HG03045 (cell line): Measurements from ENCODE around the gene PRPSAP1.

Source experiments
- ATAC-seq: cut with Tn5 transposase; IDR thresholded peaks from one replicate; pipeline ENCODE4 v1.9.1; 2021; ENCODE audit warnings: mild to moderate bottlenecking, moderate library complexity; ENCODE audit not compliant: unreplicated experiment

PRPSAP1 gene, protein sequence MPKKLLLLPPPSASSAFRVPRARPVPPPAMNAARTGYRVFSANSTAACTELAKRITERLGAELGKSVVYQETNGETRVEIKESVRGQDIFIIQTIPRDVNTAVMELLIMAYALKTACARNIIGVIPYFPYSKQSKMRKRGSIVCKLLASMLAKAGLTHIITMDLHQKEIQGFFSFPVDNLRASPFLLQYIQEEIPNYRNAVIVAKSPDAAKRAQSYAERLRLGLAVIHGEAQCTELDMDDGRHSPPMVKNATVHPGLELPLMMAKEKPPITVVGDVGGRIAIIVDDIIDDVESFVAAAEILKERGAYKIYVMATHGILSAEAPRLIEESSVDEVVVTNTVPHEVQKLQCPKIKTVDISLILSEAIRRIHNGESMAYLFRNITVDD

DNA sequence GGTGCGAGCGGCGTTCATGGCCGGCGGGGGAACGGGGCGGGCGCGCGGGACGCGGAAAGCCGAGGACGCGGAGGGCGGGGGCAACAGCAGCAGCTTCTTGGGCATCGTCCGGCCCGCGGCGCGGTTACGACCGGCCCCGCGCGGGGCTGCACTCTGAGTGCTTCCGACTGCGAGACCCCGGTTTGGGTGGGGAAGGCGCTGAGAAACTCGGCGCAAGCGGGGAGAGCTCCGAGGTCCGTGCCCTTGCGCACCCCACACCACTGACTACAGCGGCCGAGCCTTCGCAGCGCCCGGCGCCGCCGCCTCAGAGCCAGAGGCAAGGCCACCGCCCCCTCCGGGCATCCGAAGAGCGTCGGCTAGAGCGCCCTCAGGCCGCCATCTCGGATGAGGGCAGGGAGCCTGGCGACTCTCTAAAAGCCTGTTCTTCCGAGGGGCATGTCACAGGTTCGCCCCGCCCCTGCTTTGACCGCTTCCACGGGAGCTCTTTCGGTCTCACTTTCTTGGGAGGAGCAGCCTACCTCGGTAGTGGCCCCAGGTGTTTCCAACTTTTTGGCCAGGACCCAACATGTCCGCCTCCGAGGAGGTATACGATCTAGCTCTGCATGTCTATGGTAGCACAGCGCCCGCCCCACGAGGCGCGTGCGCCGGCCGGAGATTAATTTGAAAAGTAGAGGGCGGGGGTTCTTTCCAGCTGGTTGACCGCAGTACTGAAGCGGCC, at the start of gene PRPSAP1:
Gene PRPSAP1 (minus strand): TSS at position 318 of the 718 bp plus-strand sequence. CDS start 213 bp downstream, at position 105.
- peak; percentile 89 for ATAC-seq

DNA sequence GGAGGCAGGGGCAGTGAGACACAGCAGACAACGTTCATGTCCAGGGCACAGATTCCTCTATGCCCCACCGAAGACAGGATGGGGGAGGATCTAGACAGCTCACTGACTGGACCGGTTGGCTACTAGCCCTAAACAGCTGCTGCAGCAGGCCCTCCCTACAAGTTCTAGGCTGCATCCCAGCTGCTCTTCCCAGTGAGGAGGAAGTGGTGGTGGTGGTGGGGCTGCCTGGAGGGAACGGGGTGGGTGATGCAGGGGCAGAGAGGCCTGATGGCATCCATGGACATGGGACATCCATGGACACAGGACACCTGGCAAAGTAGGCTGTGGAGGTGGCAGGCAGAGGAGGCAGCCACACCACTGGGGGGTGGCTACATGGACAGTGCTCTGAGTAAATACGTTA, 49.0 kb upstream of the PRPSAP1 start:
- ATAC-seq: no peak

DNA sequence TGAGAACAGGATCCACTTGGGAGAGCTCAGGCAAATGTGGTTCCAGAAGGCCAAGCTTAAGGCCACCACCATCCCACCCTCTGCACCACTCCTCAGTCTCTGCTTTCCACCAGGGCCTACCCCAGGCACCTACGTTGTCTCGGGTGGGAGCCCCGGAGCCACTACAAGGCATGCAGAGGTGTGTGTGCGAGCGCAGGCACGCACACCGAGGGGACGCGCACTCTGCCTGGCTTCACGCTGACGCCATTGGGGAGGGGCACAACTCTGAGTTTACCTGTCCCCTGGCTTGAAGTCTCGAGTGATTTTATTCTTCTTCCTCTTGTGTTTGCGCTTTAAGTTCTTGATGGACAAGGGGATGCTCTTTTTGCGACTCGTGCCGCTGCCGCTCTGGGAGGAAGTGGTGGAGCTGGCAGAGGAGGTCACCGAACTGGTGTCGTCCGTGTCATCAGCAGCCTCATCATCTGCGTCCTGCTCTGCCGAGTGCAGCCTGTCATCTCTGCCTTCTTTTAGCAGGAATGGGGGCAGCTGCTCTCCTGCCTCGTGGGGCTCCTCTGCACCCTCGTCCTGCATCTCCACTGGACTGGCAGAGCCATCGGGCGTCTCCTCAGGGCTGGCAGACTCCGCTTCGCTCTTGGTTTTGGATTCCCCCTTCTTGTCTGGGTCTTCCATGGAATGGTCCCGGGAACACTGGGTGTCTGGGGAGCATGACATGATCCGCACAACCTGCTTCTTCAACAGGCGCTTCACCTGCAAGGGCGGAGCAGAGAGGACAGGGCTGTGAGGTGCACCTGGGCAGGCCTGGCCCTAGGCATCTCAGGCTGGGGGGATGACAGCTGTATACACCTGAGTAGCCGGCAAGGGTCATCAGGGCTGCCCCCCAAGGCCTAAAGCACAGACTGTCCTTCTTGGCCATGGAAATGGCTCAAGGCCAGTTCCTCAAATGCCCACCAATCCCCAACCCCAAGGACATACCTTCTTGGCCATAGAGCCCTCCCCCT, 45.8 kb upstream of the PRPSAP1 start:
- ATAC-seq: no peak

DNA sequence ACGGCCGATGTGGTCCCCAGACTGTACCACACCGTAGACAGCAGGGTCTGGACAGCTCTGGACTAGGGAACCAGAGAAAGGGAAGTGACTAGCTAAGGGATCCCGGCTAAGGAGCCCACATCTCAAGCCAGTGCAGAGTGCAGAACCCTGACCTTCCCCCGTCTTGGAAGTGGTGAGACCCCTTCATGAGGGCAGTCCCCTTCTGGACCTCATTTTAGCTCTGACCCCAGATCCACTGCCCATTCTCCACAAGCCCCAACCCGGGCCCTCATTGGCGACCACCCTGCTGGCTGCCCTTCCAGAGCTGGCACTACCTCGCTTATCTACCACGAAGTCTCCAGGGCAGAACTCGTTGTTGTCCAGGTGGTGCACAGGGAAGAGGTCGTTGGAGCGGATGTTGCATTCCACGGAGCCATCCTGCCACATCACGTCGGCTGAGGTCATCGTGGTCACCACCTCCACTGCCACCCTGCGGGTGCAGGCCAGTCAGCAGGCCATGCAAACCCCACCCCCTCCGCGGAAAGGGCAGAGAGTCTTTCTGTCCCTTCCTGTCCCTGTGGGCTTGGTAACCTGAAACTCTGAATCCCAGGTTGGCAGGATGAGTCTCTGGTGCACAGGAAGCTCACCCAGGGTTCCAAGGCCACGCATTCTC, 44.9 kb upstream of the PRPSAP1 start:
- ATAC-seq: no peak

DNA sequence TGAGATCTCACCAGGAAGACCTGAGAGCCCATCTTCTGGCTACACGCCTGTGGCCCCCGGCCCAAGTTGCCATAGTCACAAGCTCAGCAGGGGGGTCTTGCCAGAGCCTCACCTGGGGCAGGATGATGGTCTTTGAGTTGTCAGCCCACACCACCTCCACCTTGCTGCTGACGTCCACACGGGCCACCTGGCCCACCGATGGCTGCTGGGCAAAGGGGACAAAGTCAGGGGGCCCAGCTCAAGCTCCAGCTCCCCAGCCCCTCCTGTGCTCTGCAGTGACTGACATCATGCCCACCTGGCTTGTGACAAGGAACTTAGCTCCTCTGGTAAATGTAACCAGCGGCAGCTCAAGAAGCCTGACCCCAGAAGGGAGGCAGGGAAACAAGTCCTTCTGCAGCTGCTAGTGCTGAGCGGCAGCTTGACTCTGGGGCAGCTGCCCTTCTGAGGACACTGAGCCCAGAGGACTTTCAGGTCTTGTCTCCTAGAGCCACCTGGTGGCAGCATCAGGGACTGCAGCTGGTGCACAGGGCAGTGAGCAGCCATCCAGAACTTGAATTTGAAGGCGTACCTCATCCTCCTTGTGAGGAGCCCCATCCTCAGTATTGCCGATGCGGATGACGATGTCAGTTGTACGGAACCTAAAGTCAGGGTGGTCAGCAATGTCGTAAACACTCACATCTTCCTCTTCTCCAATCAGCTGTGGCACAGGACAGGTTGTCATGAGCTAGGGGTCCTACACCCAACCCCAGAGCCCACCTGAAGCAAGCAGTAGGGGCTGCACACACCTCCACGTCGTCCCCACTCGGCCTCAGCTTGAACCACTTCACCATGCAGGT, 44.2 kb upstream of the PRPSAP1 start:
- no peak for ATAC-seq

DNA sequence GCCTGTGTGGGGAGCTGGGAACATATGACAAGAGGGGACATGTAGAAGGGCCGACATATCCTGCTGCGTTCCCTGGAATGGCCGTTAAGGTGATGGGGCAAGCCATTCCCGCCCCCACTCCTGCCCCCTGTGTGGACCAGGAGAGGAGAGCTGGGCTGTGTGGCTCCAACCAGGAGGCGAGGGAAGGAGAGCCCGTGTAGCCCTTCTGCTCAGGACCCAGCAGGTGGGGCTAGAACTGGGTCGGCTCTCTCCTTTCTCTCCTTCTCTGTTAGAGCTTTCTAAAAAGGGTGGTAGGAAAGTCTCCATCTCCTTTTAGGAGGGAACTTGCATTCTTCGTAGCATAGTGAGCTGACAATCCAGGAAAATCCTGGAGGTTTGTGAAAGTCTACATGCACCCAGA, 43.5 kb upstream of the PRPSAP1 start:
- ATAC-seq: no peak

DNA sequence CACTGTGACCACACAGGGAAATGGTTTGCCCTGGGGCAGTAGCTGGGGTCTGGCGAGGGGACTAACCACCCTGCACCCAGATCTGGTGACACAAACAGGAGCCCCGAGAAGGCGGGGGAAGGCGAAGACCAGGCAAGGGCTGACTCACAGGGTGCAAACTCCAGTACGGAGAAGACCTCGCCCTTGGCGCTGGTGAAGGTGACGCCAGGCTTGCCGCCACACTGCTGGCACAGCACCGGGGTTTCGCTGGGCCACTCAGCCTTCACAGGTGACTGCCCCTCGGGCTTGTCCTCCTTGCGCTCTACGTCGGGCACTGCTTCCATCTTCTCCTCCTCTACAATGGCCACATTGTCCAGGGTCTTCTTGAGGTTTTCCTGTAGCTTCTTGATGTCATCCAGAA, 42.3 kb upstream of the PRPSAP1 start:
- no peak for ATAC-seq

DNA sequence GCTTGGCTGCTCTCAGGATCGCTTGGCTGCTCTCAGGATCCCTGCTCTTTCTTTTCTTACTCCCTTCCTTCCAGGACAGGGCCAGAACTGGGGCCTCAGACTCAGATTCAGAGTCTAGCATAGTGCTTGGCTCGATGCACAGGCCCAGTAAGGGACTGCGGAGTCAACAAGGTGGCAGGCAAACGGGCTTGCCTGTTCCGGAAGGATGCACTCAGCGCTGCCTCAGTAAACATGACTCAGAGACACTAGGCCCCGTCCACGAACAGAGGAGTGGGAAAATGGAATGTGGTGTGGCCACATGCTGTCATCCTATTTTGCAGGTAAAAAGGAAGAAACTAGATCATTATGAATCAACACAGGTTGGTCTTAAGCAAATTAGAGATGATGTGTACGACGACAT, 40.5 kb upstream of the PRPSAP1 start:
- no peak for ATAC-seq

DNA sequence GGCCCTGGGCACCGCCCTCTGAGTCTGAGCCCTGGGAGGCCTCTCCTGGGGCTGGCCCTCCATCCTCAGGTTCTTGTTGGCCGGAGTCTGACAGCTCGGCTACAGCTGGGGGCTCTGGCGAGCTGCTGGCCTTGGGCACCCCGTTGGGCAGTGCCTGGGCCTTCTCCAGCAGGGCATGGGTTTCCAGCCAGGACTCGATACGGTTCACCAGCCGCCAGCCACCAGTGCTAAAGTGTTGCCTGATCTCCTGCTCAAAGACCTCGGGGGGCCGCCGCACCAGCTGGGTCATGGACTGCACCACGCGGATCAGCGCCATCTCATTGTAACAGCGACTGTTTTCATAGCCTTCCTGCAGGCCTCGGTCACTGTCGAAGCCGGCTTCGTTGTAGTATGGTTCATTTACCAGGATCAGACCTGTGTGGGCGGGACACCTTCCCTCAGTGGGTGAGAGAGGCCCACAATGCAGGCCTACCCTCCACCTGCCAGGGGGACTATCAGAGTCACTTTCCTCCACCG, 37.5 kb upstream of the PRPSAP1 start:
- no peak for ATAC-seq

DNA sequence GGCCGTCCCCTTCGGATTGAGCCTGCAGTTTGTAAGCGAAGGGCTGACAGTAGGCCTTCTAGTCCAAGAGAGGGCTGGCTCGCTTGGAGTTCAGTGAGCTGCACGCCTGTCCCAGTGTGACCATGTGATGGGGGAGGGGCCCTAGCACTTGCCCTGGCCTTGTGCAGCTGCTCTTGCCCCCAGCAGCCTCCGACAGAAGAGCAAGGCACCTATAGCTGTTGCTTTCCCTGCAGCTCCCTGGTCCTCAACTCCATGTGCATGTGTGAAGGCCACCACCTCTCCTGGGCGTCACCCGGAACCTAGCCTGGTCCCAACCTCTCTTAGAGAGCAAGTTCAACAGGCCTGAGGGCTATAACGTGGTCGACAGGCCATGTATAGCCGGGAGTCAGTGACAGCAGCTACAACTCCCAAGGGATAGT, 36.3 kb upstream of the PRPSAP1 start:
- ATAC-seq: no peak

DNA sequence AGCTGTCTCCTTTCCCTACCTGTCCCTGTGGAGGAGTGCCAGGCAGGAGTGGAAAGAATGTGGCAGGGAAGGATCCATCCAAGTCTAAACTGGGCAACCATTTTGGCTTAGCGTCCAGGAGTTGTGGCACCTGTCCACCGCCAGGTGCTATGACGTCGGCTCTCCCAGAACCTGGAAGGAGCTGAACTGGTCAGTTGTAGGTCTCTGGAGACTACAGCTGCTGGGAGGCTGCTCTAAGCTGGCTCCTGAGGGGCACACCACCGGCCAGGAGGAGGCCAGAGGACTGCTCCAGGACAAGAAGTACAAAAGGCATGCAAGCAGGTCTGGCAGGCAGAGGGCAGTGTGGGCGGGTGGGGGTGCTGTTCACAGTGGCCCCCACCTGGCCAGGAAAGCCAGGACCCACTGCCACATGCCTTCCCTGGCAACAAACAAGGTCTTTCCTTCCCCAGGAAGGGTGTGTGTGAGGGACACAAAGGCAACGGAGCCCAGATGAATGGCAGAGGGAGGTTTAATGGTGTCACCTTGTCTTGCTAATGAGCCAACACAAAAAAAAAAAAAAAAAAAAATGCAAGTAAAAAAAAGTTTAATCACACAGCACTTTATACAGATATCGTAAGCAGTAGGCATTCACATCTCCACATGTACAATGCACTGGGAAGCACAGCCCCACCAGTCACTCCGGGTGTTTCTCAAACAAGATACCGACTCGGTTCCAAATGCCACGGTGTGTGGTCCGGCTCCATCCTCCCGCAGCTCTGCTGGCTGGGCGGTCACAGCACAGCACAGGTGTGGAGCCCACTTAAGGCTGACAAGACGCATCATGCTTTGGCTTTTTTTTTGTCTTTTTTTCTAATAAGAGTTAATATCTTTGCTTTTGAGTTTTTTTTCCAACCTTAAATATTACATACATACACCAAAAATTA, 35.5 kb upstream of the PRPSAP1 start:
- ATAC-seq: no peak

DNA sequence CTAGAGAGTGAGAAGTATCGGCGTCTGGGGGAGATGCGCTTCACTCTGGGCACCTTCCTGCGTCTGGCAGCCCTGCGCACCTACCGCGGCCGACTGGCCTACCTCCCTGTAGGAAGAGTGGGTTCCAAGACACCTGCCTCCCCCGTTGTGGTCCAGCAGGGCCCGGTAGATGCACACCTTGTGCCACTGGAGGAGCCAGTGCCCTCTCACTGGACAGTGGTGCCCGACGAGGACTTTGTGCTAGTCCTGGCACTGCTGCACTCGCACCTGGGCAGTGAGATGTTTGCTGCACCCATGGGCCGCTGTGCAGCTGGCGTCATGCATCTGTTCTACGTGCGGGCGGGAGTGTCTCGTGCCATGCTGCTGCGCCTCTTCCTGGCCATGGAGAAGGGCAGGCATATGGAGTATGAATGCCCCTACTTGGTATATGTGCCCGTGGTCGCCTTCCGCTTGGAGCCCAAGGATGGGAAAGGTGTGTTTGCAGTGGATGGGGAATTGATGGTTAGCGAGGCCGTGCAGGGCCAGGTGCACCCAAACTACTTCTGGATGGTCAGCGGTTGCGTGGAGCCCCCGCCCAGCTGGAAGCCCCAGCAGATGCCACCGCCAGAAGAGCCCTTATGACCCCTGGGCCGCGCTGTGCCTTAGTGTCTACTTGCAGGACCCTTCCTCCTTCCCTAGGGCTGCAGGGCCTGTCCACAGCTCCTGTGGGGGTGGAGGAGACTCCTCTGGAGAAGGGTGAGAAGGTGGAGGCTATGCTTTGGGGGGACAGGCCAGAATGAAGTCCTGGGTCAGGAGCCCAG, 33.5 kb upstream of the PRPSAP1 start:
- ATAC-seq: no peak

DNA sequence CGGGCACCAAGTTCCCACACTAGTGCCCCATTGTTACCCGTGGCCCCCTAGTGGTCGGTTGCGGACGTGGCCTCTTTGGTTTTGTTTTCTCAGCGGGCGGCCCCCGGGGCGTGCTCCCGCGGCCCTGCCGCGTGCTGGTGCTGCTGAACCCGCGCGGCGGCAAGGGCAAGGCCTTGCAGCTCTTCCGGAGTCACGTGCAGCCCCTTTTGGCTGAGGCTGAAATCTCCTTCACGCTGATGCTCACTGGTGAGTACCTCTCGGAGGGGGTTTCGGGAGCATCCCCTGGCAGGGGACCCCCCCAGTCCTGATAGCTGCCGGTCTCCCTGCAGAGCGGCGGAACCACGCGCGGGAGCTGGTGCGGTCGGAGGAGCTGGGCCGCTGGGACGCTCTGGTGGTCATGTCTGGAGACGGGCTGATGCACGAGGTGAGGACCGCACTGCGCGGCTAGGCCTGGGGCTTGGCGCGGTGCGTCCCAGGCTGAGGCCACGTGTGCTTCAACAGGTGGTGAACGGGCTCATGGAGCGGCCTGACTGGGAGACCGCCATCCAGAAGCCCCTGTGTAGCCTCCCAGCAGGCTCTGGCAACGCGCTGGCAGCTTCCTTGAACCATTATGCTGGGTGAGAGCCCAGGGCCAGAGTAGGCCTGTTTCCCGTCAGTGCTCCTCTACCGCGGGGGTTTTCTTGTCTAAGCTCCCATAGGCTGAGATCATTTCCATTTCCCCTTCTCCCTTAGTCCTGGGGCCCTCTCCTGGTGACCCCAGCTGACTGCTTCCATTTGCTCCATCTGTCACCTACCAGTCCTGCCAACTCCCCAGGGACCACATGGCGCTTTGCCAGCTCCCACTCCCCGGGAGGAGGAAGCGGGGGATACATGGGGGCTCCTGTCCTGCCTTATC, 32.4 kb upstream of the PRPSAP1 start:
- no peak for ATAC-seq

DNA sequence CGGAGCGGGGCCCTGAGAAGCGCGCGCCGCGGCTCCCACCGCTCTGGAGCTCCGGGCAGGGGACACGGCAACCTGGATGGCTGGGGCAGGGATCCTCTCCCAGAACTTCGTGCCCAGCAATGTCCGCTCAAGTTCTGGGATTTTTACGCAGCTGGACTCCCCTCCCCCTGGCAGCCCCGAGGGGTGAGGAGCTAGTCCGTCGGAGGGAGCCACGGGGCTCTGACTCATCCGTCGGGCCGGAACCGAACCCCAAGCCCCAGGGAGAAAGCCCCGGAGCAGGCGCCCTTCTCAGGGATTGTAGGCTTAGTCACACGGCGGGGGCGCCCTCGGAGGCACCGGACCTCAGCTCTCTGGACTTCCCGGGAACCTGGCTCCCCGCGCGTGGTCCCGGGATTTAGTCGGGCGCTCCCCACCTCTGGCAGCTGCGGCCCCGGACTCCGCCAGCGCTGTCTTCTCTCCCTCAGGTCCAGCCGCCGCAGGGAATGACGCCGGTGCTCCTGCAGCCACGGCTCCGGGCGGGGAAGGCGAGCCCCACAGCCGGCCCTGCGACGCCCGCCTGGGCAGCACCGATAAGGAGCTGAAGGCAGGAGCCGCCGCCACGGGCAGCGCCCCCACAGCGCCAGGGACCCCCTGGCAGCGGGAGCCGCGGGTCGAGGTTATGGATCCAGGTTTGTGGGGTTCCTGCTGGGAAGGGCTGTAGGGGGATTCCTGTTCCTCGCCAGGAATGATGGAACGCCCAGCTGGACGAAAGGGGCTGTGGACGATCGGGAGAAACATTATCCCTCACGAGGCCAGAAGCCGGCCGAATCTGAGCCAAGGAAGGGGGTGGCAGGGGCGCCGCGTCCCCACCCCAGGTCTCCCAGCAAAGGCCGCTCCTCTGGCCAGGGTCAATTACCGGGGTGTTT, 31.5 kb upstream of the PRPSAP1 start:
- no peak for ATAC-seq

DNA sequence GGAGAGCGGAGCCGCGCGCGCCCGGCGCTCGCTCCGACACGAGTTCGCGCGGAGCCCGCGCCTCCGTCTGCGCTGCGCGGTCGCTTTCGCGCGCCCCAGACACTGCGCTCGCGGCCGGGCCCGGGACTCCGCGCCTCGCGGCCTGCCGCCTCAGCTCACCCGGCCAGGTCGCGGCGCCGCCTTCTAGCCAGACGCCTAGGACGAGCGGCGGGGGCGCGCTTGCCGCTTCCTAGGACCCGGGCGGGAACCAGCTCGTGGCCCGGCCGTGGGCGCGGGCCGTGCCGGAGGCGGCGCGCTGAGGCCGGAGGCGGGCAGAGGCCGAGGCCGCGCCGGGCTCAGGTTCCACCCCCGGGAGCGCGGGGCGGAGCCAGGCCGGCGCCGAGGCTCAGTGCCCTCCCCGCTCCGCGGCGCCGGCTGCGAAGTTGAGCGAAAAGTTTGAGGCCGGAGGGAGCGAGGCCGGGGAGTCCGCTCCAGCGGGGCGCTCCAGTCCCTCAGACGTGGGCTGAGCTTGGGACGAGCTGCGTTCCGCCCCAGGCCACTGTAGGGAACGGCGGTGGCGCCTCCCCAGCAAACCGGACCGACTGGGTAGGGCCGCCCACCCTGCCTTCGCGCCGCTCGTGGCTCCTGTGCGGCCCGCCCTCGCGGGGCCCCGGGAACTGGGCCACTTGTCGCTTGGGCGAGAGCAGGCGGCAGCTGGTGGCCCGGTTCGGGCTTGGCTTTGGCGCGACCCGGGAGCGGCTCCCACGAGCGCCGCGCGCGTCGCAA, 30.7 kb upstream of the PRPSAP1 start, which contains the start of gene SPHK1:
Gene SPHK1 (plus strand): TSS at position 388 of the 765 bp plus-strand sequence. CDS start 1,036 bp downstream, outside the sequence.
- peak; percentile 60 for ATAC-seq
